Measurements from ENCODE around the gene IL1RN. TPM values are rescaled to one million over a fixed set of nuclear protein-coding genes. Genes with fewer than 3 reads are reported as not detected.

The IL1RN gene
- total and polyA plus RNA-seq, 2 donors (not counting 3 experiments of a cell fraction or from before 2014, with no cell fraction given) = not detected

GRCh38 chr2:113178891-113179290 lies 51.5 kb downstream of the IL1RN start:
- TF ChIP-seq MAX (IDR thresholded peaks at IDR 0.05; ENCODE audit: insufficient read depth, insufficient read length) (no peak), POLR2A (IDR thresholded peaks at IDR 0.05; ENCODE audit: low read depth, low read length) (no peak), GATA2 (IDR thresholded peaks at IDR 0.05; ENCODE audit: insufficient read depth, insufficient read length, low read depth, low read length) (no peak), MYC (IDR thresholded peaks at IDR 0.05; ENCODE audit: low read depth, low read length) (no peak), JUN (IDR thresholded peaks at IDR 0.05; ENCODE audit: borderline replicate concordance, insufficient read depth, insufficient read length, low read depth) (no peak), CTCF (IDR thresholded peaks at IDR 0.05; ENCODE audit: extremely low read depth in 1 of 2, insufficient read depth in 1 of 2, low read depth in 1 of 2, low read length in 2 of 2) (no peak), POLR2AphosphoS5 (IDR thresholded peaks at IDR 0.05; ENCODE audit: insufficient read depth, low read depth, low read length) (no peak), EZH2 (IDR thresholded peaks at IDR 0.05; ENCODE audit: borderline replicate concordance, low read depth, low read length, severe bottlenecking) (no peak), FOS (IDR thresholded peaks at IDR 0.05; ENCODE audit: borderline replicate concordance, insufficient read depth, low read length) (no peak)
- no peaks in the 10 kb centered on the region for H3K9me1 ChIP-seq (replicated peaks; ENCODE audit: control insufficient read depth, extremely low read depth, insufficient read depth, low read length)
- dilution Hi-C loops (cut with MboI; ENCODE audit: extremely low pct_ligation_motif_present, low sequenced_read_pairs) (no loop called here), intact Hi-C loops (cut with micrococcal nuclease) (no loop called here)
- H3K9me3 ChIP-seq (replicated peaks; ENCODE audit: control insufficient read depth, insufficient read depth, low read length) = no peaks in the 10 kb centered on the region
- POLR2A ChIA-PET = no interaction called here
- no peaks in the 10 kb centered on the region for H3K36me3 ChIP-seq (ENCODE audit: control insufficient read depth in 2 of 2, extremely low read depth in 1 of 2, insufficient read depth in 2 of 2, low read length in 2 of 2)
- H3K9ac ChIP-seq (replicated peaks; ENCODE audit: extremely low read depth, insufficient read depth, low read length) = no peak overlapping the region
- H4K20me1 ChIP-seq (replicated peaks; ENCODE audit: control insufficient read depth, extremely low read depth, insufficient read depth, low read length) = no peaks in the 10 kb centered on the region
- H3K4me3 ChIP-seq (replicated peaks in 1 of 3; ENCODE audit: insufficient read depth in 1 of 3, low read depth in 1 of 3, low read length in 3 of 3) = no peak overlapping the region
- DNase-seq (ENCODE audit: low read depth, low spot score) (no peak), FAIRE-seq (no peak)
- no peaks in the 10 kb centered on the region for H3K79me2 ChIP-seq (ENCODE audit: control insufficient read depth, insufficient read depth, low read length)
- H3K4me1 ChIP-seq (ENCODE audit: control insufficient read depth, extremely low read depth, insufficient read depth, low read length) = no peaks in the 10 kb centered on the region
- no peak overlapping the region for H3K27ac ChIP-seq (ENCODE audit: insufficient read depth, low read depth, low read length)
- H3K4me2 ChIP-seq (ENCODE audit: insufficient read depth, low read length) = no peak overlapping the region
- BruUV-seq (replicated peaks) = no TSS peak
- H3K27me3 ChIP-seq (ENCODE audit: control insufficient read depth in 2 of 2, insufficient read depth in 2 of 2, low read length in 2 of 2) = peaks cover 0 to 4% of the 10 kb centered on the region in 2 experiments
- H2AFZ ChIP-seq (ENCODE audit: low read depth, low read length) = no peak overlapping the region
- CTCF ChIA-PET = no interaction called here
